Natural killer cell (primary cell): ENCODE data around the gene RDM1. TPM values are rescaled to one million over a fixed set of nuclear protein-coding genes. Genes with fewer than 3 reads are reported as not detected.
A peak's percentile ranks its signal among the peaks of the same experiment; 100 is the strongest.

ENCODE experiments used
- ATAC-seq, 3 donors: fragments of 150-1000 bp in 2 of 3; fragments of 200-7000 bp in 1 of 3; cut with Tn5 transposase; 1 replicate in 1 of 3; 2 replicates in 2 of 3; pipeline ENCODE4 v1.10.0; 2021; ENCODE audit warnings: mild to moderate bottlenecking in 2 of 3, moderate library complexity in 2 of 3
- DNase-seq, 2 donors: peaks; one replicate each; pipeline versions ENCODE4 v3.0.0 to v3.0.0-alpha.2; 2013 to 2021; ENCODE audit warnings: mixed read lengths in 1 of 2
- H3K27ac ChIP-seq: one replicate; pipeline ENCODE4 v1.5.1; 2013; ENCODE audit warnings: mild to moderate bottlenecking, low read length
- H3K27me3 ChIP-seq: one replicate; pipeline ENCODE4 v1.6.1; 2013; ENCODE audit warnings: low read length; ENCODE audit not compliant: control insufficient read depth, insufficient read depth
- H3K36me3 ChIP-seq: one replicate; pipeline ENCODE4 v1.6.1; 2013; ENCODE audit warnings: low read length; ENCODE audit not compliant: control insufficient read depth, insufficient read depth
- H3K4me1 ChIP-seq: one replicate; pipeline ENCODE4 v1.6.1; 2013; ENCODE audit warnings: low read length; ENCODE audit not compliant: control insufficient read depth, insufficient read depth
- H3K4me3 ChIP-seq: one replicate; pipeline ENCODE4 v1.5.1; 2013; ENCODE audit warnings: low read length
- H3K9me3 ChIP-seq: one replicate; pipeline ENCODE4 v1.6.1; 2013; ENCODE audit warnings: low read length; ENCODE audit not compliant: control insufficient read depth, insufficient read depth
- H3K27ac Mint-ChIP-seq, 2 donors: one replicate each; pipeline ENCODE4 v1.8.0; 2022; ENCODE audit warnings: mild to moderate bottlenecking in 2 of 2, mixed read lengths in 2 of 2, moderate library complexity in 1 of 2
- H3K27me3 Mint-ChIP-seq, 2 donors: one replicate each; pipeline ENCODE4 v1.8.0; 2022; ENCODE audit warnings: low read depth in 2 of 2, mixed read lengths in 2 of 2
- H3K36me3 Mint-ChIP-seq: one replicate; pipeline ENCODE4 v1.8.0; 2022; ENCODE audit warnings: mixed read lengths
- H3K4me1 Mint-ChIP-seq, 2 donors: one replicate each; pipeline ENCODE4 v1.8.0; 2022; ENCODE audit warnings: mixed read lengths in 2 of 2
- H3K4me3 Mint-ChIP-seq: one replicate; pipeline ENCODE4 v1.8.0; 2022; ENCODE audit warnings: mild to moderate bottlenecking, moderate library complexity, mixed read lengths
- H3K9me3 Mint-ChIP-seq, 2 donors: one replicate each; pipeline ENCODE4 v1.8.0; 2022; ENCODE audit warnings: mixed read lengths in 2 of 2
- WGBS: methylation state at CpG from one replicate; pipeline ENCODE4 v1.1.7; 2013; ENCODE audit warnings: missing lambda C conversion rate; ENCODE audit not compliant: insufficient coverage; 5-methylcytosine and 5-hydroxymethylcytosine counted together
- intact Hi-C: fragments of 100-400 bp; cut with micrococcal nuclease; formaldehyde crosslinking; loops from one replicate; pipeline ENCODE4 v1.14.2; 2022
- total RNA-seq, 4 donors: library from RNA; stranded (reverse); fragments of 120-200 nt in 1 of 4; gene quantifications; one replicate each; pipeline versions ENCODE4 v1.2.3 to v1.2.4, GENCODE V29; 2013 to 2022
- TF ChIP-seq, protein P1 (sequence below): fragments of 200-600 bp; IDR thresholded peaks from one replicate; pipeline ENCODE4 v1.8.0; 2022; ENCODE audit warnings: antibody characterized with exemption

The RDM1 gene
- total RNA-seq, 3 donors from 2014 or later (not counting 1 experiment from before 2014, with no cell fraction given) = 0.48 to 1.00 (median 0.61) TPM

DNA sequence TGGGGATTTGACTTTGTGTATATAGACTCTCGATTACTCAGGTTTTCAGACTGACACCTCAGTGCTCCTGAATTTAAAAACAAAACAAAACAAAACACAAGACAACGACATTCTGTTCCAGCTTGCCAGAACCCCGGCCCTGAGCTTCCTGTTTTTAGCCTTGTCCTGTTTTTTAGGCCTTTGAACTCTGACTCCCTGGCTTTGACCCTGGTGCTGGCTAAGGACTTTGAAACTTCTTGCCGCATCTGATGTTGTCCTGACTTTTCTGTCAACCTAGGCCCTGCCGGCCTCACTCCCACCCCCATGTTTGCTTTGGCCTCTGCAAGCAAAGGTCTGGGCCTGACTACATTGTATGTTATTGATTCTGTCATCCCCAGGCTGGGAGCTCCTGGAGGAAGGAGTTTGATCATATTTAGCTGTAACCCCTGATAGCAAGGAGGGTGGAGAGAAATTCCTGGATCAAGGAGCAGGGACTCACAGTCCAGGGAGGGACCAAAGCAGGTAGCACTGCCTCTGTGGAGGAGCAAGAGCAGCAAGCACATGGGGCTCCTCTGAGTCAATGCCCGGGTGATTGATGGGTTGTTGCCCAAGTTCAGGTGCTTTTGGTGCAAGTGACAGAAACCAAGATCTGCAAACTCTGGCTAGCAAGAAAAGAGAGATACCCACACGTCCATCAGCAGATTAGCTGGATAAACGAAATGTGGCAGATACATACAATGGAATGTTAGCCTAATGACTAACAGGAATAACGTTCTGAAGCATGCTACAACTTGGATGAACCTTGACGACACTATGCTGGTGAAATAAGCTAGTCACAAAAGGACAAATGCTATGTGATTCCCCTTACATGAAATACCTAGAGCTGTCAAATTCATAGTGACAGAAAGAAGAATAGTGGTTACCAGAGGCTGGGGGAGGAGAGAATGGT is 43.0 kb upstream of the RDM1 start:
- H3K9me3 Mint-ChIP-seq = no peaks in the 10 kb centered on the region

DNA sequence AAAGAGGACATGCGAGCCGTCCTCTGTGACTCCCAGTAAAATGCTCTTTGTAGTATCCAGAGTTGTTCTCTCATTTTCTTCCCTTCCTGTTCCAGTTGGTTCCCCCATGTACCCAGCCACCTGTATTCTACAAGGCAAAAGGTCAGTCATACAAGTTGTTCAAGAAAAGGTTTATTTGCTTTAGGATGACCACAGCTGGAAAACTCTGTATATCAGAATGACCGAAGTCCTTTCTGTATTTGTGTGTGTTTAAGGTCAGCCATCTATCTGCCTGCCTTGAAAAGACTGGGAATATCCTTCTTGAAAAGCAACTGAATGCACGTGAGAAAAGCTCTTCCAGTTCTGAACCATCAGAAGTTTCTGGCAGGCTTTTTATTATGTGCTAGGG is 42.4 kb upstream of the RDM1 start:
- intact Hi-C loops = no loop called here
- Mint-ChIP-seq H3K27me3 (no peaks in the 10 kb centered on the region), H3K36me3 (no peaks in the 10 kb centered on the region), H3K4me3 (no peak overlapping the region), H3K9me3 (no peaks in the 10 kb centered on the region), H3K4me1 (peaks cover 22 to 40% of the 10 kb centered on the region in 2 donors), H3K27ac (peak overlapping the region in 1 of 2 donors; percentile 18)
- WGBS = 89% methylated on average over 4 of the region's 4 CpGs
- Histone ChIP-seq H3K9me3 (no peaks in the 10 kb centered on the region), H3K4me1 (peaks cover 13% of the 10 kb centered on the region), H3K4me3 (no peak overlapping the region), H3K27me3 (no peaks in the 10 kb centered on the region), H3K27ac (no peak overlapping the region), H3K36me3 (no peaks in the 10 kb centered on the region)
- DNase-seq (no peak), ATAC-seq (no peak)
- TF ChIP-seq, protein P1, sequence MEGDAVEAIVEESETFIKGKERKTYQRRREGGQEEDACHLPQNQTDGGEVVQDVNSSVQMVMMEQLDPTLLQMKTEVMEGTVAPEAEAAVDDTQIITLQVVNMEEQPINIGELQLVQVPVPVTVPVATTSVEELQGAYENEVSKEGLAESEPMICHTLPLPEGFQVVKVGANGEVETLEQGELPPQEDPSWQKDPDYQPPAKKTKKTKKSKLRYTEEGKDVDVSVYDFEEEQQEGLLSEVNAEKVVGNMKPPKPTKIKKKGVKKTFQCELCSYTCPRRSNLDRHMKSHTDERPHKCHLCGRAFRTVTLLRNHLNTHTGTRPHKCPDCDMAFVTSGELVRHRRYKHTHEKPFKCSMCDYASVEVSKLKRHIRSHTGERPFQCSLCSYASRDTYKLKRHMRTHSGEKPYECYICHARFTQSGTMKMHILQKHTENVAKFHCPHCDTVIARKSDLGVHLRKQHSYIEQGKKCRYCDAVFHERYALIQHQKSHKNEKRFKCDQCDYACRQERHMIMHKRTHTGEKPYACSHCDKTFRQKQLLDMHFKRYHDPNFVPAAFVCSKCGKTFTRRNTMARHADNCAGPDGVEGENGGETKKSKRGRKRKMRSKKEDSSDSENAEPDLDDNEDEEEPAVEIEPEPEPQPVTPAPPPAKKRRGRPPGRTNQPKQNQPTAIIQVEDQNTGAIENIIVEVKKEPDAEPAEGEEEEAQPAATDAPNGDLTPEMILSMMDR = no peak

More for the DNA sequence above, 43.0 kb upstream of the RDM1 start:
- no peaks in the 10 kb centered on the region for H3K36me3 Mint-ChIP-seq
- intact Hi-C loops = loop anchor here (2.0 kb wide), 1 partner anchor 93 kb away; no protein-coding TSS in a partner anchor
- TF ChIP-seq, protein P1 = no peak
- WGBS = 81% methylated on average over 10 of the region's 10 CpGs
- DNase-seq = no peak
- H3K27ac Mint-ChIP-seq = peak overlapping the region in 1 of 2 donors; percentile 18
- H3K36me3 ChIP-seq = no peaks in the 10 kb centered on the region
- no peaks in the 10 kb centered on the region for H3K9me3 ChIP-seq
- no peak overlapping the region for H3K4me3 Mint-ChIP-seq
- no peaks in the 10 kb centered on the region for H3K27me3 ChIP-seq
- H3K27me3 Mint-ChIP-seq = no peaks in the 10 kb centered on the region
- no peak for ATAC-seq
- H3K4me3 ChIP-seq = no peak overlapping the region
- peaks cover 29 to 46% of the 10 kb centered on the region in 2 donors for H3K4me1 Mint-ChIP-seq
- H3K4me1 ChIP-seq = peaks cover 13% of the 10 kb centered on the region
- H3K27ac ChIP-seq = no peak overlapping the region

DNA sequence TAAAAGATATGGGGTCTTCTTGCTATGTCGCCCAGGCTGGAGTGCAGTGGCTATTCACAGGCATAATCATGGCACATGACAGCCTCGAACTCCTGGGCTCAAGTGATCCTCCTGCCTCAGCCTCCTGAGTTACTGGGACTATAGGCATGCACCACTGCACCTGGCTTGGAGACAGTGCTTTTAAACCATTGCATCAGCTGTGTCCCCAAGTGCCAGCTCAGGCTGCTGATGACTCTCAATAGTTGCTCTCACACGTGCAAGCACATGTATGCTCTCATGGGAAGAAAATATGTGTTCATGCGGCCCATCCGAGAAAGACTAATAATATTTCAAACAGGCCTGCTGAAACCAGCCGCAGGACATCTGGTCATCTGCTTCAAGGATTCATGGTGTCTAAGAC is 42.0 kb upstream of the RDM1 start:
- no peak overlapping the region for H3K4me3 ChIP-seq
- H3K27ac ChIP-seq = no peak overlapping the region
- 83% methylated on average over 6 of the region's 6 CpGs for WGBS
- intact Hi-C loops = no loop called here
- no peaks in the 10 kb centered on the region for H3K9me3 Mint-ChIP-seq
- H3K4me1 ChIP-seq = peaks cover 13% of the 10 kb centered on the region
- DNase-seq (no peak), ATAC-seq (no peak)
- H3K36me3 ChIP-seq = no peaks in the 10 kb centered on the region
- H3K4me3 Mint-ChIP-seq = no peak overlapping the region
- H3K4me1 Mint-ChIP-seq = peaks cover 19 to 36% of the 10 kb centered on the region in 2 donors
- H3K27me3 ChIP-seq = no peaks in the 10 kb centered on the region
- H3K27ac Mint-ChIP-seq = no peak overlapping the region
- H3K9me3 ChIP-seq = no peaks in the 10 kb centered on the region
- H3K36me3 Mint-ChIP-seq = no peaks in the 10 kb centered on the region
- H3K27me3 Mint-ChIP-seq = no peaks in the 10 kb centered on the region
- TF ChIP-seq, protein P1 = no peak
